ENCODE measurements around the gene NACAD.

GRCh38 chr7:45087301-45088145, 1.2 kb downstream of the NACAD start:
- TF ChIP-seq EZH2 (IDR thresholded peaks at IDR 0.05; ENCODE audit: insufficient read depth, poor library complexity, severe bottlenecking) (no peak), EZH2phosphoT487 (IDR thresholded peaks at IDR 0.05; ENCODE audit: insufficient read depth, low read depth) (no peak)

All from GM23248 (cell line).